RPMI7951 (cell line): ENCODE data around the gene GSTA4. TPM values are rescaled to one million over a fixed set of nuclear protein-coding genes. Genes with fewer than 3 reads are reported as not detected.
"Not testable (repeated sequence)": the region's sequence is repeated elsewhere in the genome, so short reads cannot be mapped to it uniquely, and the experiment has no call there.

ENCODE experiments used
- DNase-seq: peaks from one replicate; pipeline ENCODE4 v3.0.0-alpha.2; 2012; ENCODE audit warnings: low read depth
- total RNA-seq: library from RNA; depleted of rRNA; stranded (reverse); fragments of >200 nt; shearing (Covaris generic); gene quantifications from 2 replicates; pipeline ENCODE4 v1.2.3, GENCODE V29; 2014

GSTA4 gene
- total RNA-seq, 1 experiment from 2014 or later = 18.7 TPM

DNA sequence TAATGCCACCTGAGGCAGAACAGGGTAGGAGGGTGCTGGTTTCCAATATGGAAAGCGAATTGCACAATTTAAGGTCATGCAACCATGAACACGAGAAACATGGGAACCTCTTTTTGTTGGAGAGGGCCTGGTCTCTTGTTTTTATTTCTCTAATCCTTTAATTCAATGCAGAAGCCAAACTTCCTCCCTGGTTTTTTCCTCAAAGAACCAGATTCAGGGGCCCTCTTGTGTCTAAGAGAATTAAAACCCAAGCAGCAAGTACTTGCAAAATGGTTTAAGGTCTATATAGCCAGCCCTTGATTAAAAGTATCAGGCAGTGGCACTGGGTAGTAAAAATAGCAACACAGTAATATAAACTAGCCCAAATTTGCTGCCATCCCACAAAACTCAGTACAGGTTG is 19.5 kb downstream of the GSTA4 start:
- peak; percentile 34 for DNase-seq

DNA sequence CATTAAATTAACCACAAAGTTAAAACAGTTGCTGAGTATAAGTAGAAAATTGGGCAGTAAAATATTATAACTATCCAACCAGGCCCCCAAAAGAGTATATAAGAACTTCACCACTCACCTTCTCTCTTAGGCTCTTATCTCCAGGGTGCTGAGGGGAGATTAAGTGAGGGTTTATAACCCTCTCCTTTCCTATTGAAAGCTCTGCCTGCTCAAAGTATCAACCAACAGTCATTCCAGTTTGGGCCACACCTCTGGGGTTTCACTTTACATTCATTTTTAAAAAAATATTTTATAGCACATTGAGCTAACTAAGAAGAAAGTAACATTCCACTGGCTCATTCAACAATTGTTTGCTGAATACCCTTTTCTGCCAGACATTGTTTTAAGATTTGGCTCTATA is 22.1 kb downstream of the GSTA4 start:
- no peak for DNase-seq

DNA sequence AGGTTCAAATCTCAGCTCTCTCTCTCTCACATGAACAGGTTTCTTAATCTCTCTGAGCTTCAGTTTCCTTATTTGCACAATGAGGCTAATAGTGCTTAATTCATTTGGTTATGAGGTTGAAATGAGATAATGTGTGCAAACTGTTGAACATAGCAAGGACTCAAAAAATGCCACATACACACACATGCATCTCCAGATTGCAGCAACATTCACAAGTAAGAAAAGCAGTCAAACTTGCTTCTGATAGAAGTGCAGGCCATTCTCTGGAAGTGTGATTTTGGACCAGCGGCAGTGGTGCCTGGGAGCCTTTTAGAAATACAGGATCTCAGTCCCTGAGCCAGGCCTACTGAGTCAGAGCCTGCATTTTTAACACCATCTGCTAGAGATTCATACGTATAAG is 25.7 kb downstream of the GSTA4 start:
- no peak for DNase-seq

DNA sequence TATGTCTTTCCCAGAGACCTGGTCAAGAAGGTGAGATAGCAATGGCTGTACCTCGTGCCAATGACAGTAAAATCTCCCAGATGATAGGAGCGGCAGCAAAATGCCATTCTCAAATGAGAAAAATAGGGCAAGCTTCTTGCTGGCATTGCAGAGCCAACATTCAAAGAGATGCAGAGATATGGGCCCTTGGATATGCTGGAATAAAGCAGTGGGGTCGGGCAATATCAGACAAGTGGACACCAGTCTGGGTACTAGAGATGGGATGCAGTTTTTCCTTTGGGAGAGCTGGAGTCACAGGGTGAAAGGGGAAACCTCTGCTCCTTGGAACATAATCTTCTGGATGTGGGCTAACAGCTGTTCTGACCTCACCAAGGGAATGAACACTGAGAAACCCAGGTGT is 29.0 kb downstream of the GSTA4 start:
- DNase-seq = no peak

DNA sequence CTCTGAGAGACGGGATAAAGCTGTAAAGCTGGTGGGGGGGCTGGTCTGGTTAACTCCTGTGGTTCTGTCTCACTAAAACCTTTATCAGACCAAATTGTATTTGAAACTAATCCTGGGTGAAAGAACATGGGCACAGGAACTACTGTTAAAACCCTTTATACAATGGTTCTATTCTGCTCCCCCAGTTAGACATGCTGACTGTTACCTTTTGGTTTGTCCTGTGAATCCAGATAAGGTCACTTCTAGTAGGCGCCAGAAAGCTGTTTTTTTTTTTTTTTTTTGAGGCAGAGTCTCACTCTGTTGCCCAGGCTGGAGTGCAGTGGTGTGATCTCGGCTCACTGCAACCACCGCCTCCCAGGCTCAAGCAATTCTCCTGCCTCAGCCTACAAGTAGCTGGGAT is 29.7 kb downstream of the GSTA4 start:
- no peak for DNase-seq

DNA sequence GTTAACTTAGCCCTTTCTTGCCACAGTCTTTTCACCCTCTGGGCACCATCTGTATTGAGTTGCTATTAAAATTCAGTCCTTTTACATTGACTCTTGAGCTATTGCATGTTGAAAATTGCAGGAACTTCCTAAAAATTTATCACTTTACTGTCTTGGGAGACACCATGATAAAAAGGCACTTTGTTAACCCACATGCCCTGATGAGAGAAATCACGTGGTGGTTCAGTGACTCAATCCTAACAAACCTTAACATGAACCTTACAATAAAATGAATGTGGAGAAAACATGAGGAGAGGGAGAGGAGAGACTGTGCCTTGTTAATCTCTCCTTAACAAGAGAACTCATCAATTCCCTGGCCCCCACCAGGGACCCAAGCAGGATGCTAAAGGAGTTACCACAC is 30.8 kb downstream of the GSTA4 start:
- peak; percentile 15 for DNase-seq

DNA sequence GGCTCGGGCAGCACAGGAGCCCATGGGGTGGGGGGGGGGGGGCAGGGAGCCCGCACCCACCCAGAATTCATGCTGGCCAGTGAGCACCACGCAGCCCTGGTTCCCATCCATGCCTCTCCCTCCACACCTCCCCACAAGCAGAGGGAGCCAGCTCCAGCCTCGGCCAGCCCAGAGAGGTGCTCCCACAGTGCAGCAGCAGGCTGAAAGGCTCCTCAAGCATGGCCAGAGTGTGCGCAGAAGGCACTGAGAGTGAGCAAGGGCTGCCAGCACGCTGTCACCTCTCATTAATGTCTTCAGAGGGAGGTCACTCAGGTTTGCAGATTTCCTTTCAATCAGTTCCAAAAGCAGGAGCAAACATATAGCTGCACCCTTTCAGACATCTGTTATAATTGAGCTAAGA is 32.4 kb downstream of the GSTA4 start:
- DNase-seq = no peak

DNA sequence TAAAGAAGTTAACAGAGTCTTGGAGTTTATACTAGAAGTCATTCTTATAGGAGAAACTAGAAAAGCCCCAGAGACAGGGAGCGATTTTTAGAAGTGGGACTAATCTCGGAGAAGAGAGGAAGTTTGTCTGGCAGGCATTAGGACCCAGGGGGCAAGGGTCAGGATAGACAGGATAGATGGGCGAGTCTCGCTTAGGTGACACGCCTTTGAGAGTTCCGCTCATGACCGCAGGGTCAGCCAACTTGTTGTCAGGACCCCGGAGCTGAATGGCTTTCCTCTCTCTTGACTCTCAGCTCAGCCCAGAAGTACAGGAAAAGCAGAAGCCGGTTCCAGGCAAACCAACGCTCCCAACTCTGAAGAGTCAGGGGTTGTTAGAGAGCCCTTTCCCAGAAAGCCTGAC is 34.1 kb downstream of the GSTA4 start:
- DNase-seq = not testable (repeated sequence)

DNA sequence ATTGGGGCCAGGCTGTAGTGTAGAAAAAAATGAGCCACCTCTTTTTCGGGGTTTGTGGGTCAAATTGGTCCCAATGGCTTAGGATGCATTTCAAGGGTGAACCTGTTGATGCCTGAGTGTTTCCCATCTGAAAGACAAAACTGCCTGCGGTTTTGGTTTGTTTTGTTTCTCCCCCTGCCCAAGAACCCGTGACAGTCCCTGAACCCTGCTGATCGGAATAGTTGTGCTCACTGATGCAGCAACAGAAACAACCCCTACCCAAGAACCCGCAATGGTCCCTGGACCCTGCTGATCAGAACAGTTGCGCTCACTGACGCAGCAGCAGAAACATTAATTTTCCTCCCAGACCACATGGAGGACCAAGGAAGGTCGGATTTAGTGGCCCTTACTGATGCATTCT is 34.9 kb downstream of the GSTA4 start:
- not testable (repeated sequence) for DNase-seq

DNA sequence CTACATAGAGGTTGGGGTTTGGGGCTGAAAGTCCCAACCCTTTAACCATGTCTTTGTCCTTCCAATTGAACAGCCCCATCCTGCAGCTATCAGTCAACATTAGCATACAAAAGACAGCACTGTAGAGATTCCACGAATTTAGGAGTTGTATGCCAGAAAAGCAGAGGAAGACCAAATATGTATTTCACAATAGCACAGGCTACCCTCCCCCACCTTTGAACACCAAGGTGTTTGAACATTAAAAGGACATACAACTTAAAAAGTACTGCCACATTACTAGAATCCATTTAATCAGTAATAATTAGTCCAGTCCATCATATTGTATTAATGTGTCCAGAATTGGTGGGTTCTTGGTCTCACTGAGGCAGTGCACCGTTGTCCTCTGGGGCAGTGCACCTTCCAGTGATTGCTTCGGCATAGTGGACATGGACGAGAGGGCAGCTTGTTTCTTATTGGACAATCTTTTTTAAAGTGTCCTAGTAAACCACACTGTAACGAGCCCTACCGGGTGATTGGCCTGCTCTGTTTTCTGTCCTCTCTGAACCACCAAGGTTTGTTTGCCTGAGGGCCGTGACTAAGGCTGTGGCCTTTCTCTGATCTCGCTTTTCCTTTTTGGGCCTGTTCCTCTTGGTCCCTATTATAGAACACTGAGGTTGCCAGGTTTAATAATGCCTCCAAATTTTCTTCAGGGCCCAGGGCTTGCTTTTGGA is 36.4 kb downstream of the GSTA4 start:
- peak; percentile 86 for DNase-seq

DNA sequence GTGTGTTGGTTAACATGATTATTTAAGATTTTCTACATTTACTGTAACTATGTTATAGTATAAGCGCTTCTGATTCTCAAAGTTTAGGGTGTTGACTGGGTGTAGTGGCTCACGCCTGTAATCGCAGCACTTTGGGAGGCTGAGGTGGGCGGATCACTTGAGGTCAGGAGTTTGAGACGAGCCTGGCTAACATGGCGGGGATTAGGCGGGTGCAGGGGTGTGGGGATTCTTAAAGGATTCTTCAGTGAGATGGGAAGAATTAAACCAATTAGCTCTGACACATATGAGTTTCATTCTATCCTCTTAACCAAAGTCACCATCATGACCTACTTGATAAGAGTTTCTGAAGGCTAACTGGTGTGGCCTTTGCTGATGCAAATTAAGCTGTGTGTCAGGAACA is 39.2 kb downstream of the GSTA4 start:
- DNase-seq = no peak

DNA sequence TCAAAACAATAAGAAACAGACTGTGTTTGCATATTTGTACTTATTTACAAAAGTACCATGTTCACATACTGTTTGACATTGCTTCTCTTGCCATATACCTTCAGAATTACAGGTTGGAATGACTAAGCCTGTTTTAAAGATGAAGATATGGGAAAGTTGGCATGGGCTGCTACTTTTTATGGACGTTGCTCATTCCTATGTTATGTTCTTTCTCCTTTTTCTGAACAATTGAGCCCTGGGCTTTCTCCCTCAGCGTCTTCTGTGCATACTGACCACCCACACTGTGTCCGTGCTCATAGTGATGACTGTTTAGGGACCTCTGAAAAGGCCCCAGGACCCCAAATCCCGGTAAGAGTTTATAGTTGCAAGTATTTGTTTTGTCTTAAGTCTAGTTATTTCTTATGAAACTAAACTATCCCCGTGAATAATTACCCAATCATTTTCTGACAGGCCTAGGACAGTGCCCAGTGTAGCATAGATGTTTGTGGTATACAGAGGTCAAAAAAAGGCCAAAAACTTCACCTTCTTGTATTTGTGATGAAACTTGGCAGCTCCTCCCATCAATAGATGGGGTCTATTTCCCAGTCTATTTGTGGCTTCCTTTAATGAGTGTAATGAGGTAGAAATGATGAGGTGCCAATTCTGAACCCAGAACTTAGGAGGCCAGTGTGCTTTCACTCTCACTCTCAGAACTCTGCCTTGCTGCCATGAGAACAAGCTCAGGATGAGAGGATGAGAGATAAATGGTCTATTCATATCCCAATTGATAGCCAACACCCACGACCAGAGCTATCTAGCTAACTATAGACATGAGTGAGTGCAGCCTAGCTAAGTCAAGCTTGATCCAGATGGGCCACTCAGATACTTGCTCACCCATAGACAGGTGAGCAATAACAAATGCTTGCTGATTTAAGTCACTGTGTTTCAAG is 40.9 kb downstream of the GSTA4 start:
- DNase-seq = no peak

DNA sequence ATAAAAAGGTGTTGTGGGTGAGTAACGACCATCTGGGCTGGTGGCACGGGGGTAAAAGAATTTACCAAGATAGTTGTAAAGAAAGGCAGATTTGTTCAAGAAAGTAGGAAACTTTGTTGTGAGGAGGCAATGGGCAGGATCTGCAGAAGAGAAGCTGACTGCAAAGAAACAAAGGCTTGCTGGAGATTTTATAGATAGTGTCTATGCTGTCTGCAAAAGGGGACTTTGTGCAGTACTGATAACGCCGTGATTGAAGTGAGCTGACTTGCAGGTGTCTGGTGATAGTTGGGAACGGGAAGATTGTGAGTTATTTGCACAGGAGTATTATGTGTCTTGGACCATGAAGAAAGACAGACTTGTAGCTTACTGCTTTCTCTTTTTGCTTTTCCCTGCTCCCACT is 48.8 kb downstream of the GSTA4 start:
- DNase-seq = no peak

DNA sequence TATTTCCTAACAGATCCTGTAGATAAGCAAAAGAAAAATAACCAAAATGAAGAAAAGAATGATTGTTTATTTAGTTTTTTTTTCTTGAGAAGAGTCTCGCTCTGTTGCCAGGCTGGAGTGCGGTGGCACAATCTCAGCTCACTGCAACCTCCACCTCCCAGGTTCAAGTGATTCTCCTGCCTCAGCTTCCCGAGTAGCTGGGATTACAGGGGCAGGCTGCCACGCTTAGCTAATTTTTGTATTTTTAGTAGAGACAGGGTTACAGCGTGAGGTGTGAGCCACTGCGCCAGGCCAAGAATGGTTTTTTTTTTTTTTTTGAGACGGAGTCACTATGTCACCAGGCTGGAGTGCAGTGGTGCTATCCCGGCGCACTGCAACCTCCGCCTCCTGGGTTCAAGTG is 52.3 kb downstream of the GSTA4 start:
- not testable (repeated sequence) for DNase-seq

DNA sequence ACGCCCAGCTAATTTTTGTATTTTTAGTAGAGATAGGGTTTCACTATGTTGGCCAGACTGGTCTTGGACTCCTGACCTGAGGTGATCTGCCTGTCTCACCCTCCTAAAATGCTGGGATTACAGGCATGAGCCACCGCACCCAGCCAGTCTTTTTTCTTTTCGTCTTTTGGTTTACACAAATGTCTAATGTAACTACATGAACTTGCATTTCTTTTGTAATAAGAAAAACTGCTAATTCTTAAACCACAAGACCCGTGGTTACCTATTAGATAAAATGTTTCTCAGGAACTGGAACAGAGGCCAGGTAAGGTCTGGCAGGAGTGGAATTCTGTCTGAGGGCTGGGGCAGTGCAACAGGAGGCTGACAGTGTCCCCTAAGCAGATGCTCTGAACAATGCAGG is 52.9 kb downstream of the GSTA4 start:
- DNase-seq = no peak

DNA sequence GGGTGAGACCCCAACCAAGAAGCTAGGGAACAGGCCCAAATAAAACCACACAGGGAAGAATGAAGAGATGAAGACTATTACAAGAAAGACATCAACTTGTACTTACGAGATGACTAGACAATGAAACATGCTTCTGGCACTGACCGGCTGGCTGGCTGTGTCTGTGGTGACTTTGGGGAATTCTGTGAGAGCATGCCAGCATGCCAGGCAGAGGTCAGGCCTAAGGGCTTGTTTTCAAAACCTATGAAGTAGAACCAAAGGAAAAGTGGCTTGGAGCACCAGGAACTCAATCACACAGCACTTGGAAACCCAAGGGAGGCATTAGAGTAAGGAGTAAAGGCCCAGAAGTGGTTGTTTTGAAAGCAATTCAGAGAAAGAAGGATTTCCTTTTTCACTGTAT is 57.2 kb downstream of the GSTA4 start:
- peak; percentile 86 for DNase-seq

DNA sequence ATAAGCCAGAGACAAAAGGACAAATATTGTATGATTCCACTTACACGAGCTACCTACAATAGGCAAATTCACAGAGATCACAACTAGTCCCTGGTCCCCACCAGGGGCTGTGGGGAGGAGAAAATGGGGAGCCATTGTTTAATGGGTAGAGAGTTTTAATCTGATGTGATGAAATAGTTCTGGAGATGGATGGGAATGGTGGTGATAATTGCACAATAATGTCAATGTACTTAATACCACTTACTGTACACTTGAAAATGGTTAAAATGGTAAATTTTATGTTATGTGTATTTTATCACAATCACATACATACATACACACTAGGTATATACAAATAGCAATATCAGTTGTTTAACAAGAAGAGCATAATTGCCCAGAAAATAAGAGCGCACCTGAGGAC is 61.3 kb downstream of the GSTA4 start:
- DNase-seq = no peak

DNA sequence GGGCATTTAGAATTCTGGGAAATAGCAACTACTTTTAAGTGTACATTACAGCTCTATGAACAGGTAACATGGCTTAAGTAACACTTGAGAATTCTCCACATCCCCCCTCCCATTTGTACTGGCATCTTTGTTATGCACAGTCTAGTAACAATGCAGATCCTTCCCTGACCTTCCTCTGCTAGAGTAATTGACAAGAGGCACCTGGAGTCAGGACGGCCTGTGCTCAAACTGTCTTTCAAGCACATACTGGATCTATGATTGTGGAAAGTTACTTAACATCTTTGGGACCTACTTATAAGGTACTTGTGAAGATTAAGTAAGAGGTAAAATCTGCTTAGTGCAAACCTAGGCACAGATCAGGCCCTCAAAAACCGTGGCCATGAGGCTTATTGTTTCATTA is 63.7 kb downstream of the GSTA4 start:
- no peak for DNase-seq

DNA sequence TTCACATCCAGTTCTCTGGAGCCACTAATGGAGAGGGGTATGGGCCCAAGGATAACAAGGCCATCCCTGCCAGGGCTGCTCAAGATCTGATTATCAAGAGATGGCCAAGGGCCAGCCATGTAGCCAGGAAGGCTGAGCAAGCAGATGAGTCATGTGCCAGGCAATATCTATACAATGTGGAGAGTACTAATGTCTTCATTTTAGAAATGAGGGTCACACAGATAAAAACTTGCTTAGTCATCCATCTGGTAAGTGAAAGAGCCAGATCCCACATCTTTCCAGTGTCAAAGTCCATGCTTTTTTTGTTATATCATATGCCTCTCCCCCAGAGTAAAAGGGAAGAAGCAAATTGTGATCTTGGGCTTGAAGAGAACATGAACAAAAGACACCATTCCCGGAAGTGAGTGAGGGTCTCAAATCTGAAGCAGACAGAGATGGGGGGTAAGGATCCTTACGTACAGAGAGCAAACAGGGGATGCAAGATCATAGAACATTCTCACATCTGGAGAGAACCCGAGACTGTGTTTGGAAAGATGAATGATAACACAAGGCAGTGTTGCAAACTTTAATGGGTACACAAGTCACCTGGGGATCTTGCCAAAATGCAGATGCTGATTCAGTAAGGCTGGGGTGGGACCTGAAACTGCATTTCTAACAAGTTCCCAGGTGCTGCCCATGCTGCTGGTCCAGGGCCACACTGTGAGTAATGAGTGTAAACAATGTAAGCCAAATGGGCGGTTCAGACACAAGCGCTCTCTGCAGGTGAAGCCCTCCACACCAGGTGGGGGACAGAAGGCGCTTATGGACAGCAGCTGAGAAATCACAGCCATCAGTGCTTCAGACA is 65.5 kb downstream of the GSTA4 start:
- peak; percentile 96 for DNase-seq
